GM23338 (cell line): ENCODE measurements around the gene DNAJC17. TPM values are rescaled to one million over a fixed set of nuclear protein-coding genes. Genes with fewer than 3 reads are reported as not detected.

Experiments used
- ATAC-seq: fragments of 200-7000 bp; cut with Tn5 transposase; 3 replicates; pipeline ENCODE4 v1.9.1; 2020
- DNase-seq: peaks from one replicate; pipeline ENCODE4 v3.0.0-alpha.2; 2015; ENCODE audit warnings: low spot score
- H2AFZ ChIP-seq: fragments of 200-600 bp; sonication (generic); 2 replicates; pipeline ENCODE4 v1.8.0; 2016; ENCODE audit warnings: antibody characterized with exemption, mild to moderate bottlenecking, moderate library complexity
- H3F3A ChIP-seq: fragments of 200-600 bp; sonication (generic); replicated peaks from 2 replicates; pipeline ENCODE4 v1.8.0; 2017; ENCODE audit warnings: antibody characterized with exemption, mixed run types, low read depth
- H3K27ac ChIP-seq: fragments of 200-600 bp; sonication (generic); 2 replicates; pipeline ENCODE4 v1.6.1; 2016; ENCODE audit warnings: low read depth
- H3K27me3 ChIP-seq: fragments of 200-600 bp; sonication (generic); 2 replicates; pipeline ENCODE4 v1.8.0; 2016; ENCODE audit warnings: mild to moderate bottlenecking, mixed run types, moderate library complexity; ENCODE audit not compliant: insufficient read depth
- H3K36me3 ChIP-seq: fragments of 200-600 bp; sonication (generic); 2 replicates; pipeline ENCODE4 v1.8.0; 2016; ENCODE audit warnings: mild to moderate bottlenecking; ENCODE audit not compliant: insufficient read depth
- H3K4me1 ChIP-seq: fragments of 200-600 bp; sonication (generic); 2 replicates; pipeline ENCODE4 v1.8.0; 2016; ENCODE audit warnings: mild to moderate bottlenecking, moderate library complexity; ENCODE audit not compliant: insufficient read depth
- H3K4me2 ChIP-seq: fragments of 200-600 bp; sonication (generic); 2 replicates; pipeline ENCODE4 v1.7.1; 2017; ENCODE audit warnings: mixed run types
- H3K4me3 ChIP-seq: fragments of 200-600 bp; sonication (generic); 2 replicates; pipeline ENCODE4 v1.6.1; 2016; ENCODE audit warnings: mixed run types
- H3K79me2 ChIP-seq: fragments of 200-600 bp; sonication (generic); replicated peaks from 2 replicates; pipeline ENCODE4 v1.8.0; 2017; ENCODE audit warnings: mild to moderate bottlenecking; ENCODE audit not compliant: insufficient read depth
- H3K9me2 ChIP-seq: fragments of 200-600 bp; sonication (generic); 2 replicates; pipeline ENCODE4 v1.8.0; 2017; ENCODE audit not compliant: insufficient read depth
- H4K20me1 ChIP-seq: fragments of 200-600 bp; sonication (generic); replicated peaks from 2 replicates; pipeline ENCODE4 v1.8.0; 2017; ENCODE audit warnings: mild to moderate bottlenecking; ENCODE audit not compliant: insufficient read depth
- H3K27ac Mint-ChIP-seq: 2 replicates; pipeline ENCODE4 v1.8.0; 2020; ENCODE audit warnings: inconsistent platforms, mild to moderate bottlenecking, moderate library complexity, mixed read lengths
- H3K27me3 Mint-ChIP-seq: 3 replicates; pipeline ENCODE4 v1.8.0; 2022; ENCODE audit warnings: low read depth, mild to moderate bottlenecking, moderate library complexity, mixed read lengths, inconsistent platforms; ENCODE audit not compliant: insufficient read depth, poor library complexity
- H3K36me3 Mint-ChIP-seq: 3 replicates; pipeline ENCODE4 v1.8.0; 2021; ENCODE audit warnings: low read depth, mild to moderate bottlenecking, inconsistent platforms, moderate library complexity, mixed read lengths
- H3K4me1 Mint-ChIP-seq: 3 replicates; pipeline ENCODE4 v1.8.0; 2020; ENCODE audit warnings: mild to moderate bottlenecking, inconsistent platforms, mixed read lengths
- H3K4me3 Mint-ChIP-seq: 3 replicates; pipeline ENCODE4 v1.8.0; 2021; ENCODE audit warnings: moderate library complexity, mild to moderate bottlenecking, inconsistent platforms, mixed read lengths
- H3K9me3 Mint-ChIP-seq: 3 replicates; pipeline ENCODE4 v1.8.0; 2020; ENCODE audit warnings: moderate library complexity, mild to moderate bottlenecking, inconsistent platforms, mixed read lengths
- CREB1 ChIP-seq: fragments of 250-450 bp; sonication (Bioruptor Pico); IDR thresholded peaks from 2 replicates; pipeline ENCODE4 v1.5.0; 2020; ENCODE audit warnings: low read depth, mild to moderate bottlenecking, moderate library complexity
- EZH2 ChIP-seq: fragments of 200-600 bp; sonication (generic); IDR thresholded peaks from one replicate; pipeline ENCODE4 v1.8.0; 2017; ENCODE audit warnings: antibody characterized with exemption, mild to moderate bottlenecking, low read depth; ENCODE audit not compliant: unreplicated experiment
- EZH2phosphoT487 ChIP-seq: fragments of 200-600 bp; sonication (generic); IDR thresholded peaks from one replicate; pipeline ENCODE4 v1.8.1; 2018; ENCODE audit warnings: antibody characterized with exemption; ENCODE audit not compliant: unreplicated experiment
- JUNB ChIP-seq: IDR thresholded peaks from one replicate; pipeline ENCODE4 v1.6.1; 2016; ENCODE audit warnings: antibody characterized with exemption; ENCODE audit not compliant: unreplicated experiment
- NANOG ChIP-seq: IDR thresholded peaks from 2 replicates; pipeline ENCODE4 v1.6.1; 2016; ENCODE audit warnings: antibody characterized with exemption, borderline replicate concordance
- POLR2AphosphoS5 ChIP-seq: IDR thresholded peaks from 2 replicates; pipeline ENCODE4 v1.6.1; 2016; ENCODE audit warnings: antibody characterized with exemption, low read depth
- REST ChIP-seq: IDR thresholded peaks from one replicate; pipeline ENCODE4 v1.6.1; 2018; ENCODE audit warnings: antibody characterized with exemption; ENCODE audit not compliant: unreplicated experiment
- STAT1 ChIP-seq: IDR thresholded peaks from one replicate; pipeline ENCODE4 v1.6.1; 2016; ENCODE audit warnings: antibody characterized with exemption; ENCODE audit not compliant: unreplicated experiment
- ZNF114 ChIP-seq: fragments of 250-450 bp; sonication (Bioruptor Pico); IDR thresholded peaks from 2 replicates; pipeline ENCODE4 v1.5.0; 2020; ENCODE audit warnings: mild to moderate bottlenecking, moderate library complexity
- ZNF331 ChIP-seq: fragments of 250-450 bp; sonication (Bioruptor Pico); IDR thresholded peaks from 2 replicates; pipeline ENCODE4 v1.5.0; 2020; ENCODE audit warnings: low read depth, mild to moderate bottlenecking, moderate library complexity
- ZNF462 ChIP-seq: fragments of 250-450 bp; sonication (Bioruptor Pico); IDR thresholded peaks from 2 replicates; pipeline ENCODE4 v1.5.0; 2020; ENCODE audit warnings: mild to moderate bottlenecking, moderate library complexity
- polyA plus RNA-seq: library from polyadenylated mRNA; unstranded; fragments of >200 nt; fragmentation: Nextera tagmentation; extraction: Ambion mirVana; gene quantifications from 2 replicates; pipeline ENCODE4 v1.2.1, GENCODE V29; 2016
- total RNA-seq: library from RNA; depleted of rRNA; stranded (reverse); fragments of >200 nt; shearing (Covaris generic); gene quantifications from 2 replicates; pipeline ENCODE4 v1.2.3, GENCODE V29; 2014
- TF ChIP-seq, protein P1 (sequence below): IDR thresholded peaks from 2 replicates; pipeline ENCODE4 v1.6.1; 2016; ENCODE audit warnings: antibody characterized with exemption
- TF ChIP-seq, protein P2 (sequence below), 2 experiments: fragments of 200-600 bp in 1 of 2; sonication (generic) in 1 of 2; conservative IDR thresholded peaks; 2 replicates each; pipeline versions ENCODE4 v1.5.1 to v1.6.1; 2016 to 2017; ENCODE audit warnings: antibody characterized with exemption in 2 of 2, low read depth in 2 of 2, mild to moderate bottlenecking in 2 of 2, moderate library complexity in 1 of 2

DNAJC17 gene
- total and polyA plus RNA-seq, 2 experiments from 2014 or later = 23.0 to 77.6 TPM

DNA sequence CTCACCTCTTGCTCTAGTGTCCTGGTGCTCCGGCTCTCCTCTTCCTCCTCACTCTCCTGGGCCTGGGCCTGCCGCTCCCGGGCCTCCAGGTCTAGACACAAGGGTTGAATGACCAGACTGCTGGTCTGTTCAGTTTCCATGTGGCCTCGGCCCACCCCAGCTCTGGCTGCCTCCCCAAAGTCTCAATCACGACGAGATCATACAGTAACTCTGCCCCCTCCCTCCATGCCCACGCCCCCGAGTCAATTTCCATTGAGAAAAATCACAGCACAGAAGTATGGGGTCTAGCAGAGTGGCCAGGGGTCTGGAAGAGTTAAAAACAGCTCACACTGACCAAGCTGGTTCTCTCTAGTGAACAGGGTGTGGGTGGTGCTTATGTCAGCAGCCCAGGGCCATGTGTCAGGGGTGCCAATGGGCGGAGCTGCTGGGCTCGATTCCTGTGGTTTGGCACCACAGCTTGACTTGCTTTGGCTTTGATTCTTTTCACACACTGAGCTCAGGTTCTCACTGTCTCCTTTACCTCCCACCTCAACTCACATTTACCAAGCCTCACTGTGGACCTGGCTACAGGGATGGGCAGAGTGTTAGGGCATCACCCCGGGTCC lies 30.6 kb downstream of the DNAJC17 start:
- peaks cover 35% of the 10 kb centered on the region for H3K36me3 Mint-ChIP-seq
- Histone ChIP-seq H3K4me2 (no peak overlapping the region), H2AFZ (no peak overlapping the region), H3K79me2 (no peaks in the 10 kb centered on the region), H3F3A (no peaks in the 10 kb centered on the region), H3K9me2 (no peaks in the 10 kb centered on the region), H3K36me3 (peaks cover 4% of the 10 kb centered on the region), H4K20me1 (no peaks in the 10 kb centered on the region), H3K27me3 (no peaks in the 10 kb centered on the region), H3K4me1 (no peaks in the 10 kb centered on the region), H3K4me3 (no peak overlapping the region), H3K27ac (no peak overlapping the region)
- peaks cover 6% of the 10 kb centered on the region for H3K27me3 Mint-ChIP-seq
- H3K4me3 Mint-ChIP-seq = no peak overlapping the region; the same call in 2 of the 3 replicates
- DNase-seq (no peak), ATAC-seq (no peak)
- TF ChIP-seq, protein P1, sequence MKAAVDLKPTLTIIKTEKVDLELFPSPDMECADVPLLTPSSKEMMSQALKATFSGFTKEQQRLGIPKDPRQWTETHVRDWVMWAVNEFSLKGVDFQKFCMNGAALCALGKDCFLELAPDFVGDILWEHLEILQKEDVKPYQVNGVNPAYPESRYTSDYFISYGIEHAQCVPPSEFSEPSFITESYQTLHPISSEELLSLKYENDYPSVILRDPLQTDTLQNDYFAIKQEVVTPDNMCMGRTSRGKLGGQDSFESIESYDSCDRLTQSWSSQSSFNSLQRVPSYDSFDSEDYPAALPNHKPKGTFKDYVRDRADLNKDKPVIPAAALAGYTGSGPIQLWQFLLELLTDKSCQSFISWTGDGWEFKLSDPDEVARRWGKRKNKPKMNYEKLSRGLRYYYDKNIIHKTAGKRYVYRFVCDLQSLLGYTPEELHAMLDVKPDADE = no peak
- TF ChIP-seq, protein P2, sequence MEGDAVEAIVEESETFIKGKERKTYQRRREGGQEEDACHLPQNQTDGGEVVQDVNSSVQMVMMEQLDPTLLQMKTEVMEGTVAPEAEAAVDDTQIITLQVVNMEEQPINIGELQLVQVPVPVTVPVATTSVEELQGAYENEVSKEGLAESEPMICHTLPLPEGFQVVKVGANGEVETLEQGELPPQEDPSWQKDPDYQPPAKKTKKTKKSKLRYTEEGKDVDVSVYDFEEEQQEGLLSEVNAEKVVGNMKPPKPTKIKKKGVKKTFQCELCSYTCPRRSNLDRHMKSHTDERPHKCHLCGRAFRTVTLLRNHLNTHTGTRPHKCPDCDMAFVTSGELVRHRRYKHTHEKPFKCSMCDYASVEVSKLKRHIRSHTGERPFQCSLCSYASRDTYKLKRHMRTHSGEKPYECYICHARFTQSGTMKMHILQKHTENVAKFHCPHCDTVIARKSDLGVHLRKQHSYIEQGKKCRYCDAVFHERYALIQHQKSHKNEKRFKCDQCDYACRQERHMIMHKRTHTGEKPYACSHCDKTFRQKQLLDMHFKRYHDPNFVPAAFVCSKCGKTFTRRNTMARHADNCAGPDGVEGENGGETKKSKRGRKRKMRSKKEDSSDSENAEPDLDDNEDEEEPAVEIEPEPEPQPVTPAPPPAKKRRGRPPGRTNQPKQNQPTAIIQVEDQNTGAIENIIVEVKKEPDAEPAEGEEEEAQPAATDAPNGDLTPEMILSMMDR (conservative IDR thresholded peaks at IDR 0.05; ENCODE audit: low read depth in 2 of 2) = no peak
- no peak for TF ChIP-seq CREB1 (CRISPR knock-in tag)
- no peak for TF ChIP-seq STAT1
- TF ChIP-seq POLR2AphosphoS5 = no peak
- TF ChIP-seq EZH2phosphoT487 = no peak
- no peak for TF ChIP-seq NANOG
- no peak for TF ChIP-seq ZNF114 (CRISPR knock-in tag)
- no peak for TF ChIP-seq JUNB
- TF ChIP-seq REST = no peak
- no peak for TF ChIP-seq ZNF462 (CRISPR knock-in tag)
- no peak for TF ChIP-seq EZH2
- TF ChIP-seq ZNF331 = no peak
- no peaks in the 10 kb centered on the region for H3K4me1 Mint-ChIP-seq
- H3K9me3 Mint-ChIP-seq = no peaks in the 10 kb centered on the region
- no peak overlapping the region for H3K27ac Mint-ChIP-seq
